Progenitor cell of endocrine pancreas (in vitro differentiated cells): ENCODE results near the gene OR6B3. TPM values are rescaled to one million over a fixed set of nuclear protein-coding genes. Genes with fewer than 3 reads are reported as not detected.
"Not testable (repeated sequence)": the region's sequence is repeated elsewhere in the genome, so short reads cannot be mapped to it uniquely, and the experiment has no call there.

Source experiments
- DNase-seq: peaks from one replicate; pipeline ENCODE4 v3.0.0; 2021; ENCODE audit warnings: low spot score; ENCODE audit not compliant: unreplicated experiment
- H3K27ac Mint-ChIP-seq: 2 replicates; pipeline ENCODE4 v1.8.0; 2021; ENCODE audit warnings: mild to moderate bottlenecking, moderate library complexity, mixed read lengths
- H3K27me3 Mint-ChIP-seq: 2 replicates; pipeline ENCODE4 v1.8.0; 2021; ENCODE audit warnings: mixed read lengths
- H3K36me3 Mint-ChIP-seq: 2 replicates; pipeline ENCODE4 v1.8.0; 2022; ENCODE audit warnings: mixed read lengths; ENCODE audit not compliant: insufficient read depth
- H3K4me1 Mint-ChIP-seq: 2 replicates; pipeline ENCODE4 v1.8.0; 2021; ENCODE audit warnings: low read depth, mixed read lengths
- H3K4me3 Mint-ChIP-seq: 2 replicates; pipeline ENCODE4 v1.8.0; 2021; ENCODE audit warnings: low read depth, mild to moderate bottlenecking, moderate library complexity, mixed read lengths
- H3K9me3 Mint-ChIP-seq: 2 replicates; pipeline ENCODE4 v1.8.0; 2021; ENCODE audit warnings: low read depth, mixed read lengths
- total RNA-seq: library from RNA; stranded (reverse); gene quantifications from 2 replicates; pipeline ENCODE4 v1.2.1, GENCODE V29; 2021
- TF ChIP-seq, protein P1 (sequence below): fragments of 200-600 bp; sonication (generic); IDR thresholded peaks from one replicate; pipeline ENCODE4 v1.5.0; 2021; ENCODE audit warnings: antibody characterized with exemption, mild to moderate bottlenecking; ENCODE audit not compliant: unreplicated experiment

Gene OR6B3
- total RNA-seq, 1 donor from 2014 or later: not detected

DNA sequence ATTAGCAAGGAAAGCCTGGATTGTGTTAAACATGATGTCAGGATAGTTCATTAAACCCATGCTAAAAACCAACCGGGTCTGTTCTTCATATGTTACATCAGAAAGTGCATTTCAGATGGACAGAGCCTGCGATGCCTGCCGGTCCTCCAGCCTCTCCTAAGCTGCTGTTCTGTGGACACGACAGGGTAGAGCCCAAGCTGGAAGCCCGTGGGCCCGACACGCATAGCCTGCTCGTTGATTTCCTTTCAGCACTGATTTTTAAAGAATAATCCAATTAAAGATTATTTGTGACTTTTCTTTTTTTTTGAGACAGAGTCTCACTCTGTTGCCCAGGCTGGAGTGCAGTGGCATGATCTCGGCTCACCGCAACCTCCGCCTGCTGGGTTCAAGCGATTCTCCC lies 797 bp downstream of the OR6B3 start:
- no peaks in the 10 kb centered on the region for H3K36me3 Mint-ChIP-seq
- peaks cover 76% of the 10 kb centered on the region for H3K27me3 Mint-ChIP-seq

DNA sequence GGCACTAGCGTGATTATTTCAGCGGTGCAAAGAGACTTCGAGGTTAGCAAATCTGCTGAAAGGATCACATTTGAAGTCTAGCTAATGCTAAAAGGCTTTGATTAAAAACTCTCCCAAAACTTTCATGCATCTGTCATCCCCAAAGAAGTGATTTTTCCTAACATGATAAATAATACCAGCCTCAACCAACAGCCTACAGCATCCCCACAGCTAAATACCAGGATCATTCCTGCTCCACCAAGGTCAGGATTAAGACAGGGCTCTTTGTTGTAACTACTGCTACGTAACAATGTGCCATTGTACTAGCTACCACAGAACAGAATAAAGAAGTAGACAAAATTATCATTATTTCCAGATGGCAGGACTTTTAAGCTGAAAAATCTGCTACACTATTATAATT lies 1.6 kb downstream of the OR6B3 start:
- peaks cover 78% of the 10 kb centered on the region for H3K27me3 Mint-ChIP-seq
- no peaks in the 10 kb centered on the region for H3K36me3 Mint-ChIP-seq
- H3K9me3 Mint-ChIP-seq: no peaks in the 10 kb centered on the region
- DNase-seq: no peak
- H3K4me3 Mint-ChIP-seq: no peak overlapping the region
- TF ChIP-seq, protein P1, sequence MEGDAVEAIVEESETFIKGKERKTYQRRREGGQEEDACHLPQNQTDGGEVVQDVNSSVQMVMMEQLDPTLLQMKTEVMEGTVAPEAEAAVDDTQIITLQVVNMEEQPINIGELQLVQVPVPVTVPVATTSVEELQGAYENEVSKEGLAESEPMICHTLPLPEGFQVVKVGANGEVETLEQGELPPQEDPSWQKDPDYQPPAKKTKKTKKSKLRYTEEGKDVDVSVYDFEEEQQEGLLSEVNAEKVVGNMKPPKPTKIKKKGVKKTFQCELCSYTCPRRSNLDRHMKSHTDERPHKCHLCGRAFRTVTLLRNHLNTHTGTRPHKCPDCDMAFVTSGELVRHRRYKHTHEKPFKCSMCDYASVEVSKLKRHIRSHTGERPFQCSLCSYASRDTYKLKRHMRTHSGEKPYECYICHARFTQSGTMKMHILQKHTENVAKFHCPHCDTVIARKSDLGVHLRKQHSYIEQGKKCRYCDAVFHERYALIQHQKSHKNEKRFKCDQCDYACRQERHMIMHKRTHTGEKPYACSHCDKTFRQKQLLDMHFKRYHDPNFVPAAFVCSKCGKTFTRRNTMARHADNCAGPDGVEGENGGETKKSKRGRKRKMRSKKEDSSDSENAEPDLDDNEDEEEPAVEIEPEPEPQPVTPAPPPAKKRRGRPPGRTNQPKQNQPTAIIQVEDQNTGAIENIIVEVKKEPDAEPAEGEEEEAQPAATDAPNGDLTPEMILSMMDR: no peak
- H3K27ac Mint-ChIP-seq: no peak overlapping the region
- H3K4me1 Mint-ChIP-seq: peaks cover 1% of the 10 kb centered on the region

More for the DNA sequence above, 797 bp downstream of the OR6B3 start:
- DNase-seq: no peak
- H3K4me1 Mint-ChIP-seq: peaks cover 1% of the 10 kb centered on the region
- TF ChIP-seq, protein P1: no peak
- H3K27ac Mint-ChIP-seq: no peak overlapping the region
- no peaks in the 10 kb centered on the region for H3K9me3 Mint-ChIP-seq
- H3K4me3 Mint-ChIP-seq: no peak overlapping the region

DNA sequence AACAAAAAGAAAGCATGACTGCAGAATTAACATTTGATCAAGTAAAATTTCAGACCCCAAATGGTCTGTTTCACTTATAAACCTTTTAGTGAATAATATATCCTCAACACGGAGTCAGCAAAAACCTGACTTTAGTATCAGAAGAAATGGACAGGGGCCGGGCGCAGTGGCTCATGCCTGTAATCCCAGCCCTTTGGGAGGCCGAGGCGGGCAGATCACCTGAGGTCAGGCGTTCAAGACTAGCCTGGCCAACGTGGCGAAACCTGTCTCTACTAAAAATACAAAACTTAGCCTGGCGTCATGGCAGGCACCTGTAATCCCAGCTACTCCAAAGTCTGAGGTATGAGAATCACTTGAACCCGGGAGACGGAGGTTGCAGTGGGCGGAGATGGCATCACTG lies 3.0 kb downstream of the OR6B3 start:
- H3K4me3 Mint-ChIP-seq: no peak overlapping the region
- no peak for DNase-seq
- H3K27ac Mint-ChIP-seq: no peak overlapping the region
- H3K36me3 Mint-ChIP-seq: no peaks in the 10 kb centered on the region
- TF ChIP-seq, protein P1: no peak
- peaks cover 69% of the 10 kb centered on the region for H3K27me3 Mint-ChIP-seq
- H3K4me1 Mint-ChIP-seq: peaks cover 1% of the 10 kb centered on the region
- H3K9me3 Mint-ChIP-seq: no peaks in the 10 kb centered on the region

DNA sequence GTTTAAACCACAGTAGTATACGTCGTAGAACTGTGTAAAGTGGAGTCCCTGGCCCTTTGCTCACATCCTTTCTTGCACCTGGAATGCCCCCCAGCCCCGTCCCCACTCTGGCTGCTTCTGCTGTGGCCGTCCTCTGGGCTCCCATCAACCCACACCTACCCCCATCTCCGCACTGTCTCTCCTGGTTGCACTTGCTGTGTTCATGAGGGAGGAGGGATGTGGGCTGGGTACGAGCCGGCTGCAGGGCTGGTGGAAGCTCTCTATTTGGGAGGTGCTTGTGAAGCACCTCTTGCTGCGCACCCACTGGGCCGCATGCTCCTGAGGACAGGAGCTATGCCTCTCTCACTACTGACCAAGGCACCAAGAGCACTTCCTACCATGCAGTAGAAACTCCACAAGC lies 5.1 kb downstream of the OR6B3 start:
- TF ChIP-seq, protein P1: no peak
- Mint-ChIP-seq H3K4me3 (no peak overlapping the region), H3K36me3 (no peaks in the 10 kb centered on the region), H3K27me3 (peaks cover 67% of the 10 kb centered on the region), H3K4me1 (peaks cover 1% of the 10 kb centered on the region), H3K9me3 (no peaks in the 10 kb centered on the region), H3K27ac (no peak overlapping the region)
- no peak for DNase-seq

DNA sequence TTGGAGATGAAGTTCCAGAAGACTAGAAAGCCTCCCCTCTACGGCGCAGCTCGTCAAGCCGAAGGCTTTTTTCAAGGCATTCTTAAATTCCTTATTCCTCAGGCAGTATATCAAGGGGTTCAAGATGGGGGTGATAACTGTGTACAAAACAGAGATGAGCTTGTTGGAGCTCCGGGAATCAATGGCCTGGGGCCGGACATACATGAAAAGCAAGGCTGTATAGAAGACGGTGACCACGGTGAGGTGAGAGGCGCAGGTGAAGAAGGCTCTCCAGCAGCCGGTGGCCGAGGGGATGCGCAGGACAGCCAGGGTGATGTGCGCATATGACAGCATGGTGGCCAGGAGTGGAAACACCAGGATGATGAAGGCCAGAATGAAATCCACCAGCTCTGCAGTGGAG lies 8.2 kb downstream of the OR6B3 start:
- no peak overlapping the region for H3K4me3 Mint-ChIP-seq
- H3K4me1 Mint-ChIP-seq: no peaks in the 10 kb centered on the region
- H3K27me3 Mint-ChIP-seq: peaks cover 52% of the 10 kb centered on the region
- TF ChIP-seq, protein P1: no peak
- DNase-seq: no peak
- H3K27ac Mint-ChIP-seq: no peak overlapping the region
- H3K9me3 Mint-ChIP-seq: no peaks in the 10 kb centered on the region
- no peaks in the 10 kb centered on the region for H3K36me3 Mint-ChIP-seq

DNA sequence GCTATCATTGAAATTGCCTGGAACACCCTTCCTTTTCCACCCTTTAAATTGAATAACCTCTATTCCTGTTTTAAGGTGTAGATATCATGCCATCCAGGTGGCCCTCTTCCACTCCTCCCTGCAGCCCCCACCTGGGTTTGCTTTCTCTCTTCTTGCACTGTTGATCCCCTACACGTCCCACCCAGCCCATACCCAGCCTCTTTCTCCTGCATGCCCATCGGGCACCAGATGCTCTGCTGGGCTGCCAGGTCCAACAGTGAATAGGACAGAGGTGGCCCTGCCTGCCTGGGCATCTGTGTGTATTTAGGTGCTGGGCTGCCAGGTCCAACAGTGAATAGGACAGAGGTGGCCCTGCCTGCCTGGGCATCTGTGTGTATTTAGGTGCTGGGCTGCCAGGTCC lies 9.2 kb downstream of the OR6B3 start:
- not testable (repeated sequence) for DNase-seq, H3K4me3 Mint-ChIP-seq, H3K4me1 Mint-ChIP-seq, H3K27ac Mint-ChIP-seq, H3K36me3 Mint-ChIP-seq, H3K9me3 Mint-ChIP-seq
- H3K27me3 Mint-ChIP-seq: peaks cover 45% of the 10 kb centered on the region
